NCI-H1048 (cell line): ENCODE results near the gene LCNL1.

Experiments
- DNase-seq: peaks from one replicate; lab custom pipeline; 2025; lab: John Stamatoyannopoulos, UW

The LCNL1 gene

DNA sequence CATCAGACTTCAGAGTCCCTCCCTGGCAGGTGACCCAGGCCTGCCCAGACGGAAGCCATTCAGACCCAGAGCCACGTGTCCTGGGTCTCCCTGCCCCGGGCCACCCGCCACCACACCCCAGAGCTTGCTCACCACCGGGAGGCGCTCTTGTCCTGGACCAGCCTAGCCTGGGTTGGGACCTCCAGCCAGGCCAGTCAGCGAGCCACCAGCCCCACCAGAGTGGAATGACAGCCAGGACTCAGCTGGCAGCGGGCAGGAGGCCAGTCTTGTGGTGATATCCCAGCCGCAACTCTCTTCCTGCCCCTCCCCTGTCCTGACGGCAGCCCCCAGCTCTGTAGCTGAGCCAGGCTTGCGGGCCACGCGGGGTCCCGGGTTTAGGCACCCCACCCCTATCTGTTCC lies 7.1 kb upstream of the LCNL1 start:
- no peak for DNase-seq

DNA sequence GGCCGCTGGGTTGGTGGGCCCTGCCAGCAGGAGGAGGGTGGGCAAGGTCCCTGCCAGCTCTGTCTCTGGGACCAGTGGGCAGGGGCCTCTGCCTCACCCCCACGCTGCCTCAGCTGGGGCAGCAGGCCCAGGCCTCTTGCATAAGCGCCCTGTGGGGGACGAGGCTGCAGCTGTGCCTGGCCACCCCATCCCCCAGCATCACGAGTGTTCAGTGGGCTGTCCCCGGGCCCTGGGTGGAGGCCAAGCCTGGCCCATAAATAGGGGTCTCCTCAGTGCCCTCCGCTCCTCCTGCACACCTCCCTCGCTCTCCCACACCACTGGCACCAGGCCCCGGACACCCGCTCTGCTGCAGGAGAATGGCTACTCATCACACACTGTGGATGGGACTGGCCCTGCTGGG lies 5.6 kb upstream of the LCNL1 start, which contains the start of gene PTGDS:
Gene PTGDS (plus strand): TSS at position 282 of the 400 bp plus-strand sequence. CDS start 75 bp downstream, at position 357.
- DNase-seq: no peak

DNA sequence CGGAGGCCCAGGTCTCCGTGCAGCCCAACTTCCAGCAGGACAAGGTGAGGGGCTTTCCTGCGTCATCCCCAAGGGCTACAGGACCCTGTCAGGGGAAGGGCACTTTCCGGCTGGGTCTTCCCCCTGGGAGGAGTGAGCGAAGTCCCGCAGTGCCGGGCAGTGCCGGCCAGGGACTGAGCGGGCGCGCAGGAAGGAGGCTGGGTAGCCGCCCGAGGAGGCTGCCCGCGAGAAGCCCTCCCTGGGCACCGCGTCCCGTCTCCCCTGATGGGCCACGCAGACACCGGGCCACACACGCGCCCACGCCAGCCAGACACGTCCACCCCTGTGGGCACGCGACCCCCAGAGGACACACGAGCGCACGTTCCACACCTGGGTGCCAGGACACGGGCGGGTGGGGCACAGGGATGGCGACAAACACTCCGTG lies 5.1 kb upstream of the LCNL1 start:
- DNase-seq: no peak

DNA sequence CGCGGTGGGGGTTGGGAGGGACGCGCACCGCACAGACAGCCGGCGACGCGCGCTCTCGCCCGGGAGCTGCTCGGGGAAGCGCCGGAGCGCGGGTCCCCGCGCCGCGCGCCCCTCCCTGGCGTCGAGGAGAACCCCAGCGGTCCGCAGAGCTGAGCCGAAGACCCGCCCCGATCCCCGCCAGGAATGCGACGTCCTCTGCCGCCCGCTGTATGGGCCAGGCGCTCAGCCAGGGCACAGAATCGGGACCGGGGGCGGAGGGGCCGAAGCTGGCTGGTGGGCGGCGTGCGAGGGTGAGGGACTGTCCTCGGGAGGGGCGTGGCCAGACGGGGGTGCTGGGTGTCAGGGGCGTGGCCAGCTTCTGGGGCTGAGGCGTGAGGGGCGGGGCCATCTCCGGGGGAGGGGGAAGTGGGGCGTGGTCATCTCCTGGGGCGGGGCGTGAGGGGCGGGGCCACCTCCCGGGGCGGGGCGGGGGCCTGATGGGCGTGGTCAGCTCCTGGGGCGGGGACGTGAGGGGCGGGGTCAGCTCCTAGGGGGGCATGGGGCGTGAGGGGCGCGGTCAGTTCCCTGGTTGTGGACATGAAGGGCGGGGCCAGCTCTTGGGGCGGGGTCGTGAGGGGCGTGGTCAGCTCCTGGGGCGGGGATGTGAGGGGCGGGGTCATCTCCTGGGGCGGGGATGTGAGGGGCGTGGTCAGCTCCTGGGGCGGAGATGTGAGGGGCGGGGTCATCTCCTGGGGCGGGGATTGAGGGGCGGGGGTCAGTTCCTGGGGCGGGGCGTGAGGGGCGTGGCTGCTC lies 4.5 kb upstream of the LCNL1 start:
- peak; percentile 80 for DNase-seq

DNA sequence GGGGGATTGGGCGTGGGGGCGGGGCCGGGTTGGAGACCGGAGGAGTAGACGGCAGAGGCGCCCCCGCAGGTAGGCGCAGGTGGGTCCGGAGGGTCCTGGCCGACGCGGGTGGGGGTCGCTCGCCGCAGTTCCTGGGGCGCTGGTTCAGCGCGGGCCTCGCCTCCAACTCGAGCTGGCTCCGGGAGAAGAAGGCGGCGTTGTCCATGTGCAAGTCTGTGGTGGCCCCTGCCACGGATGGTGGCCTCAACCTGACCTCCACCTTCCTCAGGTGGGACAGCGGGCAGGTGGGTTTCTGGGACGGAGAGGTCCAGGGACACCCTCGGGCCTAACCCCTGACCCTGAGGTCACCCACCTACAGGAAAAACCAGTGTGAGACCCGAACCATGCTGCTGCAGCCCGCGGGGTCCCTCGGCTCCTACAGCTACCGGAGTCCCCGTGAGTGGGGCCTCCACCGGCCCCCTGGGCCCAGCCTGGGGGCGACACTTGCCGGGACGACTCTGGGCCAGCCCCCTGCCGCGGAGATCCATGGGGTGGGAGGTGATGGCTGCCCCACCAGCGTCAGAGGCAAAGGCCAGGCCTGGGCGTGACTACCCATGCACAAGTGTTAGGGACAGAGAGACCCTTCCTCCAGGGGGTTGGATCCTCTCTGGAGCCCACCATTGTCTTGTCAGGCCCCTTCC lies 3.8 kb upstream of the LCNL1 start:
- DNase-seq: no peak

DNA sequence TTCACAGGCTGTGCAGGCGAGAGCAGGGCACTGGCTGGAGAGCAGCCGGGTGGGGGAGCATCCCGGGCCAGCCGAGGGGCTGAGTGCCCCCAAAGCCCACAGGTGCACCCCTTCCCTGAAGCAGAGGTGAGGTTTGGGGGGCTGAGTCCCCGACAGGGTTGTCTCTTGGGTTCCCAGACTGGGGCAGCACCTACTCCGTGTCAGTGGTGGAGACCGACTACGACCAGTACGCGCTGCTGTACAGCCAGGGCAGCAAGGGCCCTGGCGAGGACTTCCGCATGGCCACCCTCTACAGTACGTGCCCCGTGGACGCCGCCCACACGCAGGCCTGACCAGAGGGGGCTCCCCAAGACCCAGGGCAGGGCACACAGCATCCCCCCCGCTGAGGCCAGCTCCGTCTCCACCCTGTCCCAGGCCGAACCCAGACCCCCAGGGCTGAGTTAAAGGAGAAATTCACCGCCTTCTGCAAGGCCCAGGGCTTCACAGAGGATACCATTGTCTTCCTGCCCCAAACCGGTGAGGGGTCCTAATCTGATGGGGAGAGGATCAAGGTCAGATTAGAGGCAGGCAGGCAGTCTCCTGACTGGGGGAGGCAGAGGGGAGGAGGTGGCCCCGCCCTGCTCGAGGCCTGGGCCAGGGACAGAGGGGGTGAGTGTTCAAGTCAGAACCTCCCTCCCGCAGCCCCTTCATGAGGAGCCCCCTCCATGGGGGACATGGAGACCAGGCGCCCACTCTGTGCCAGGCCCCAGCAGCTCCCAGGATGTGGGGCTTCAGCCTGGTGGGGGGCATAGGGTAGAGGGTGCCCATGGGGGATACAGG lies 2.8 kb upstream of the LCNL1 start:
- no peak for DNase-seq

DNA sequence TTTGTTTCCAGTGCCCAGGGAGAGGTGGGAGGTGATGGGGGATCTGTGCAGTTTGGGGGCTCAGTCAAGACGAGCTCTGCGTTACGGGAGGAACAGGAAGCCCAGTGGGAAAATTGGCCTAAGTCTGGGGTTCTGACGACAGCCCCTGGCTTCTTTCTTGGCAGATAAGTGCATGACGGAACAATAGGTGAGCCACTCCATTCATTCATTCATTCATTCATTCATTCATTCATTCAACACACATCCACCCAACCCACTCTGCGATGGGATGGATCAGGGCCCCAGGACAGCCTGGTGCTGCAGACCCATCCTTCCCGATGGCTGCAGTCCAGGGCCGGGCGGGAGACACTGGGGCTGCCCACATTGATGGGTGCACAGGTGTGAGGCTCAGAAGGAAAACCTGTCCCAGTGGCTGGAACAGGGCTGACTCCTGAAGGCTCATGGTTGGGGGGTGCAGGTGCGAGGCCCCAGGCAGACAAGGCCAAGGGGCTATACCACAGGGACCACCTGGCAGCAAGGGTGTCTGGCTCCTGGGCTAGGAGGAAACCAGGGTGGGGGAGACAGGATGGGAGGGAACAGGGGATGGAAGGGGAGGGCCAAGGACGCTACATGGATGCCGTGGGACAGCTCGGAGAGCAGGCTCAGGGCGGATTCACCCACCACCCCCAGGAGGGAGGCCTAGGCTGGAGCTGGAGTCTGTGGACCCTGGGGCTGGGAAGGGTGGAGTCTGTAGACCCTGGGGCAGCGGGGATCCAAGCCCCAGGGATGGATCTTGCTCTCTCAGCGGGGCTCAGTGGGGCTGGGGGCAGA lies 1.9 kb upstream of the LCNL1 start:
- DNase-seq: no peak

DNA sequence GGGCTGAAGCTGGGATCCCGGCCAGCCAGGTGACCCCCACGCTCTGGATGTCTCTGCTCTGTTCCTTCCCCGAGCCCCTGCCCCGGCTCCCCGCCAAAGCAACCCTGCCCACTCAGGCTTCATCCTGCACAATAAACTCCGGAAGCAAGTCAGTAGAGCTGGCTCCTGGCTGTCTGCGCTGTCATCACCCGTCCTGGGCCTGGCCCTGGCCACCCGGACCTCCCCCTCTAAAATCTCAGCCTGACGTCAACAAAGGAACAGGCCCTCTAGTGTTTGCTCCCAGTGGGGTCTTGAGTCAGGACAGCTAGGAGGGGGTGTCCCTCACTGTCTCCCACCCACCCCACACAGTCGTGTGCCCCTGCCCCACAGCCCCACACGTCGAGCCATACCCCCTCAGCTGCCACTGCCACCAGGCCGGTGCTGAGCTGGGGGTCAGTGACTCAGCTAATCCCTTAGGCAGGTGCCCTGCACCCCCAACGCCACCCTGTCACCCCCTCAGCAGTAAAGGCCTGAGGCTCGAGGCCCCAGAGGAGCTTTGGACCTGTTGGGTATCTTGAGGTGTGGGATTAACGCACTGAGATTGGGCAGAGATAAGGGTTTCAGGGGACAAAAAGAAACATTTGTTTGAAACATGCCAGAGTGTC lies 1.1 kb upstream of the LCNL1 start:
- no peak for DNase-seq

DNA sequence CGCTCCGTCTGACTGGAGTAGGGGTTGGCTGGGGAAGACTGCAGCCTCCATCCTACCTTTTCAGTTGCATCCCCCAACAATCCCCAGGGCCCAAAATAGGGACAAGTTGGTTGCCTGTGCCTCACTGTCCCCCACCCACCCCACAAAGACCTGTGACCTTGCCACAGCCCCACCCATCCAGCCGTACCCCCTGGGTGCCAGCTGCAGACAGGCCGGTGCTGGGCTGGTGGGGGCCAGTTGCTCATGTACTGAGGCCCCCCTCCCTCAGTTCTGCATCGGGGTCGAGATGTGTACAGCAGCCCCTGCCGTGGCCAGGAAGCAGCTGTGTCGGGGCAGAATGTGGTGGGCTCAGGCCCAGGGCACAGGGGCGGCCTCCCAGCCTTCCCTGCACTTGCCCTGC lies 374 bp downstream of the LCNL1 start:
- no peak for DNase-seq

DNA sequence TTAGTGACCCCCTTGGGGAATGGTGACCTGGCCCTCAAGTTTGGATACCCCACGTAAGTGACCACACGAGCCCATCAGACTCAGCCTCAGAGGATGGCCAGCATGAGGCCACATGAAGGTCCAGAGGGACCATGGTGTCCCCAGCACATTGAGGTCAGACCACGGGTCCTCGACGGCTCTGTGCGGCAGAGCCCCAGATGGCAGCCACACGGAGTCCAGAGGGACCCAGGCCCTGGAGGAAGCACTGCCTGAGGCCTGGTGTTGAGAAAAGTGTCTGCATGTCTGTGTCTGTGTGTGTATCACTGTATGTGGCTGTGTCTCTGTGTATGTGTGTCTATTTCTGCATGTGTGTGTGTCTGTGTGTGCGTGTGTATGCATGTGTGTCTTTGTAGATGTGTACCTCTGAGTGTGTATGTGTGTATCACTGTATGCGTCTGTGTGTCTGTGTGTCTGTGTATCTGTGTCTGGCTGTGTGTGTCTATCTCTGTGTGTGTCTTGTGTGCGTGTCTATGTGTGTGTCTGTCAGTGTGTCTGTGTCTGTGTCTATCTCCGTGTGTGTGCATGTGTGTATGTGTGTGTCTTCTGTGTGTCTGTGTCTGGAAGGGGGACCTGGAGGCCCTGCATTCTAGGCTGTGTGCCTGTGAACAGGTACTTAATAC lies 992 bp downstream of the LCNL1 start:
- no peak for DNase-seq

DNA sequence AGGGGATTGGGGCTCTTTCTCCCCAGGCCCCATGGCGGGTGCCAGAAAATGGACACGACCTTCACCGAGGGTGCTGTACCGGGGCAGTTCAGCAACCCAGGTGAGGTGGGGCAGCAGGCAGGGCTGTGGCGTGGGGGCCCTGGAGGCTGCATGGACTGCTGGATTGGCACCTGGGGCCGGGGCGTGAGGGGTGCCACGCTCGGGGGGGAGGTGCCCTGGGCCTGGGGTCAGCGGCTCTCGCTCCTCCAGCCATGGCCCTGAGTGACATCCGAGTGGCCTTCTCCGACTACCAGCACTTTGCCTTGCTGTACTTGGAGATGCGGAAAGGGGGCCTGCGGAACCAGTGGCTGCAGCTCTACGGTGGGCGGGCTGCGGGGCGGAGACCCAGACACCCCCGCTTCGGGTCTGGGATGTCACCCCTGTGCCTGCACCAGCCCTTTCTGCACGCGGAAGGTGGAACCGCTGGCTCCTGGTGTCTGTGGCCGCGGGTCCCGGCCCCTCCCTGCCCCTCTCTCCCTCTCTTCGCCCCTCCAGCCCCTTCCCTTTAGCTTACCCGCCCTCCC lies 1.8 kb downstream of the LCNL1 start:
- no peak for DNase-seq

DNA sequence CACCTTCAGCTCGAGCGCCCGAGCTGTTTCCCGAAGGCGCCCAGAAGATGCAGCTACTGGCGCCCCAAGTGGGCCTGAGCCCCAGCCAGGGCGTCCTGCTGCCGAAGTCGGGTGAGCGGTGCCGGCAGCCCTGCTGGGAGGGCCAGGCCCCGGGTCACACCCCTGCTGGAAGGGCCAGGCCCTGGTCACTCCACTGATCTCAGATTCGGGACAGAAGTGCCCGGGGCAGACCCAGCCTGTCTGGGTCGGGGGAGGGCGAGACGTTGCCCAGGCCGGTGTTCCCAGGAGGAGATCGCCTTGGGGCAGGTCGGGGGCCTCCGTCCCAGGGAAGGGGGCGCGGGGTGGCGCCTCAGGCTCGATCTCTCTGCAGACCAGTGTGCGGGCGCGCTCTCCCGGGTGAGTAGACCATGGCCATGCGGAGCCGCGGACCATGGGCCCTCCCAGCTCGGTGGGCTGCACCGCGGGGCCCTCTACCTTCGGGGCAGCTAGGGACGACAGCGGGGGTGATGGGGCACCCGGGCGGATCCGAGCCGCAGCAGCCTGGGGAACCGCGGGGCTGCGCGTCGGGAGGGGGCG lies 2.3 kb downstream of the LCNL1 start:
- DNase-seq: no peak

DNA sequence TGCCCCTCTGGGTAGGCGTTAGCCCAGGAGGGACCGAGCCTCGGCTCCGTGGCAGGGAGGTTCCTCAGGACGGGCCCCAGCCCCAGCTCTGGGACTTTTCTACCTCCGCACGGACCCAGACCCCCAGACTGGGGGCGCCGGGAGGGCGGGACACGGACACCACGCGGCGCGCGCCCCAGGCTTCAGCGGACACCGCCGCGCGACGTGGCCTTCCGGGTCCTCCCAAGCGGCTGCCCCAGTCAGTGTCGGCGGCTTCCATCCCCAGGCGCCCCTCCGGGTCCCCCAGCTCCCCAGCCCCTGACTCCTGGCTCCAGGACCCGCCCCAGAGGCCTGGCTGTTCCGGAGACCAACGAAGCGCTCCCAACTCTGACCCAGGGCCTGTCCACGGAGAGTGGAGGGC lies 3.1 kb downstream of the LCNL1 start:
- no peak for DNase-seq

DNA sequence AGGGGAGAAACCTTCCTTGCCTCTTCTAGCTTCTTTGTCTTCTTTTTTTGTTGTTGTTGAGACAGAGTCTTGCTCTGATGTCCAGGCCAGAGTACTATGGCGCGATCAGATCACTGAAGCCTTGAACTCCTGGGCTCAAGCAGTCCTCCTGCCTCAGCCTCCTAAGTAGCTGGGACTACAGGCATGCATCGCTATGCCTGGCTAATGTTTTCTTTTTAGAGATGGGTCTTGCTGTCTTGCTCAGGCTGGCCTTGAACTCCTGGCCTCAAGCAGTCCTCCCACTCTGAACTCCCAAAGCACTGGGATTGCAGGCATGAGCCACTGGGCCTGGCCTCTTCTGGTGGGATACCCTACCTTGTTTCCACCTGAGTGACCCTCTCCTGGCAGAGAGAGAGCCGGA lies 6.1 kb downstream of the LCNL1 start:
- no peak for DNase-seq

DNA sequence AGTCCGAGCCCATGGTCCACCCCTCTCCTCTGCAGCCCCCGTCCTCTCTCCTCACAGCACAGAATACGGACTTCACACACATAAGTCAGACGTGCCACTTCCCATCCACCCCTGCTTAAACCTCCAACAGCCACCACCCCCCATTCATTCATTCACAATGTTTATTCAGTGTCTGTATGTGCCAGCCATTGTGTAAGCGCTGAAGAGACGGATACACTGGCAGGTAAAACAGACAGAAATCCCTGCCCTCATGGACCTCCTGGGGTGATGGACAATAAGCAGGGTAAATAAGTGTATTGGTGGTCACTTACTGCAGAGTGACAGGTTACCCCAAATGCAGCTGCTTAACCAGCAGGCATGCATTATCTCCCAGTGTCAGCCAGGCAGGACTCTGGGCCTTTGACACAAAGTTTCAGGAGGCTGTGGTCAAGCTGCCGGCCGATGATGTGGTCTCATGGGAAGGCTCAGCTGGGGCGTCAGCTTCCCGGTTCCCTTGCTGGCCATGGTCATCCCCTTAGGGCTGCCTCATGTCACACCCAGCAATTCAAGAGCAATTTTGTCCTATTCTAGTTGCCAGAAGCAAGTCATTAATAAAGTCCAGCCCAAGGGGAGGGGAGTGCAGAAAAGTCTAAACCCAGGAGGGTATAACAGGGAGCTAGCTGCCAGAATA lies 7.6 kb downstream of the LCNL1 start:
- no peak for DNase-seq

DNA sequence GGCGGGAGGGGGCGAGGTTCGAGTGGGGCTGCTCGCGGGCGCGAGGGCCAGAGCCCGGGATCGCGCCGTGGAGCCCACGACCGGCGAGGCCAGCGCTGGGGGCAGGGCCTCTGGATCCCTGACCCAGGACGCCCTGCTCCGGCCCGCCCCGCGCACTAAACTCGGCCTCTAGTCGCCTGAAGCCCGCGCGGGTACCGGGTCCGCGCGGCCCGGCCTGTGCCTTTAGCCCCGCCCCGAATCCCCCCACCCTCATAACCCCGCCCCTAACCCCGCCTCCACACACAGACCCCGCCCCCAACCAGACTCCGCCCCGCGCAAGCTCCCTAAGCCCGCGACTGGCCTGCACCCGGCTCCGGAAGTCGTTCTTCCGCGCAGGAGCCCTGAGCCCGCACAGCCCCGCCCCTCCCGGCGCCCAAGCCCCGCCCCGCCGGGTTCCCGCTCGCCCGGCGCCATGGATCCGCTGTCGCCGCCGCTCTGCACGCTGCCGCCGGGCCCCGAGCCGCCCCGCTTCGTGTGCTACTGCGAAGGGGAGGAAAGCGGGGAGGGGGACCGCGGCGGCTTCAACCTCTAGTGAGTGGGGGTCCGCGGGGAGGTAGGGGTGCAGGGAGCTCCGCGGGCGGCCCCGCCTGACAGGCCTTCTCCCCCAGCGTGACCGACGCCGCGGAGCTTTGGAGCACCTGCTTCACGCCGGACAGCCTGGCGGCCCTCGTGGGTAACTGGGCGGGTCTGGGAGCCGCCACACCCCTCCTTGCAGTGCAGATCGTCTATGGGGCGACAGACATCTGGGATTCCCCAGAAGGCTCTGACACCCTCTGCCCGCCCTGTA lies 9.4 kb downstream of the LCNL1 start, which contains the start of gene PAXX:
Gene PAXX (plus strand): TSS at position 430 of the 826 bp plus-strand sequence. CDS start 22 bp downstream, at position 452.
- DNase-seq: peak; percentile 60

DNA sequence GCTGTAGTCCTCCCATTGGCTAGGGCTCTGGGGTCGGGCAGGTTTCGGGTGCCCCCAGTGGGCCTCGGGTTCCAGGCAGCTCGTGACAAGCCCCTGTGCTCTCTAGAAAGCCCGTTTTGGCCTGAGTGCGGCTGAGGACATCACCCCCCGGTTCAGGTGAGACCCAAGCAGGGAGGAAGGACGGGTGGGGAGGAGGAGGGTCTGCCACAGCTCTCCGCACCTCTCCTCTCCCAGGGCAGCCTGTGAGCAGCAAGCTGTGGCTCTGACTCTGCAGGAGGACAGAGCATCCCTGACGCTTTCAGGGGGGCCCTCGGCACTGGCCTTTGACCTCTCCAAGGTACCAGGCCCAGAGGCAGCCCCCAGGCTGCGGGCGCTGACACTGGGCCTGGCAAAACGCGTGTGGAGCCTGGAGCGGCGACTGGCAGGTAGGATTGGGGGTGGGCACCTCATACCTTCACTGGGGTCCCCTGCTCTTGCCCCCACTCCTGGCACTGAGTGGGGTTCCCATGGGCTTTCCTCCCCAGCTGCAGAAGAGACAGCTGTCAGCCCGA lies 10.1 kb downstream of the LCNL1 start:
- no peak for DNase-seq
